Measurements from ENCODE around the gene GGA3. TPM values are rescaled to one million over a fixed set of nuclear protein-coding genes. Genes with fewer than 3 reads are reported as not detected.

GGA3 gene
- total and polyA plus RNA-seq, 2 experiments from 2014 or later = 22.5 to 54.3 TPM

DNA sequence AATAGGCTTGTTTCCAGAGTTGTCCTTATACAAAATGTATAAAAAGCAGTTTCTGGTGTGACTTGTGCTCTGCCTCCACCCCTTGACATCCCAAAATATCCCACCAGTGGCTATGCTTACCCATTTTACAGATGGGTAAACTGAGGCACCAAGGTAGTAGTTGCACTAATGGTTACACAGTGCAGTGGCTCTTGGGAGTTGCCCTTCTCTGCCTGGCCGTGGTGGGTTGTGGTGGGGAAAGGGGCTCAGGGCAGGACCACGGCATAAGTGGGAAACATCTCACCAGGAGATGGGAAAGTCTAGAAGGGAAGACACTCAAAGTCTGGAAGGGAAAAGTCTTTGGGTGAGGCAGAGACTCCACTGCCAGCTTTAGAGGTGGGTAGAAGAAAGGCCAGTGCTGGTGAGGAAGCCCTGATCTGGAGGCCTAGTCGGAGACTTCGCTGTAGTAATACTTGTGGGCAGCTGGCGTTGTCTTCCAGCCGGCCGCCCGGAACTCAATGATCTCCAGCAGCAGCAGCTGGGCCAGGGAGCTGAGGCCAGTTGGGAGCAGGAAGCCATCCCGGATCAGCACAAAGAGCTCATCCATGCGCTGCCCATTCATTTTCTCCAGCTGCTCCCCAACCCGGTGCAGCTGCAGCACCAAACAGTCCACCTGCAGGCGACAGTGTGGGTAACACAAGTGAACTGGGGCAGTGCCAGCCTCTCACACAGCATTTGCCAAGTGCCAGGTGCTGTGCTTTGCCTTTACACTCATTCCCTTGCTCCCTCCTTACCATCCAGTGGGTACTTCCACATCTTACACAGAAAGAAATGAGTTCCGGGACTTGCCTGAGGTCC, 5.1 kb upstream of the GGA3 start:
- TF ChIP-seq POLR2AphosphoS5 (IDR thresholded peaks at IDR 0.05; ENCODE audit: low read depth) (no peak), STAT1 (IDR thresholded peaks at IDR 0.05; ENCODE audit: unreplicated experiment) (no peak), JUNB (IDR thresholded peaks at IDR 0.05; ENCODE audit: unreplicated experiment) (no peak), CREB1 (CRISPR knock-in tag; IDR thresholded peaks at IDR 0.05; ENCODE audit: low read depth) (no peak), ZNF331 (CRISPR knock-in tag; IDR thresholded peaks at IDR 0.05; ENCODE audit: low read depth) (no peak), EZH2 (IDR thresholded peaks at IDR 0.05; ENCODE audit: low read depth, unreplicated experiment) (no peak), ZNF114 (CRISPR knock-in tag; IDR thresholded peaks at IDR 0.05) (no peak), NANOG (IDR thresholded peaks at IDR 0.05; ENCODE audit: borderline replicate concordance) (no peak), EZH2phosphoT487 (IDR thresholded peaks at IDR 0.05; ENCODE audit: unreplicated experiment) (no peak)
- TF ChIP-seq, protein P1, sequence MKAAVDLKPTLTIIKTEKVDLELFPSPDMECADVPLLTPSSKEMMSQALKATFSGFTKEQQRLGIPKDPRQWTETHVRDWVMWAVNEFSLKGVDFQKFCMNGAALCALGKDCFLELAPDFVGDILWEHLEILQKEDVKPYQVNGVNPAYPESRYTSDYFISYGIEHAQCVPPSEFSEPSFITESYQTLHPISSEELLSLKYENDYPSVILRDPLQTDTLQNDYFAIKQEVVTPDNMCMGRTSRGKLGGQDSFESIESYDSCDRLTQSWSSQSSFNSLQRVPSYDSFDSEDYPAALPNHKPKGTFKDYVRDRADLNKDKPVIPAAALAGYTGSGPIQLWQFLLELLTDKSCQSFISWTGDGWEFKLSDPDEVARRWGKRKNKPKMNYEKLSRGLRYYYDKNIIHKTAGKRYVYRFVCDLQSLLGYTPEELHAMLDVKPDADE (IDR thresholded peaks at IDR 0.05) = no peak
- TF ChIP-seq, protein P2, sequence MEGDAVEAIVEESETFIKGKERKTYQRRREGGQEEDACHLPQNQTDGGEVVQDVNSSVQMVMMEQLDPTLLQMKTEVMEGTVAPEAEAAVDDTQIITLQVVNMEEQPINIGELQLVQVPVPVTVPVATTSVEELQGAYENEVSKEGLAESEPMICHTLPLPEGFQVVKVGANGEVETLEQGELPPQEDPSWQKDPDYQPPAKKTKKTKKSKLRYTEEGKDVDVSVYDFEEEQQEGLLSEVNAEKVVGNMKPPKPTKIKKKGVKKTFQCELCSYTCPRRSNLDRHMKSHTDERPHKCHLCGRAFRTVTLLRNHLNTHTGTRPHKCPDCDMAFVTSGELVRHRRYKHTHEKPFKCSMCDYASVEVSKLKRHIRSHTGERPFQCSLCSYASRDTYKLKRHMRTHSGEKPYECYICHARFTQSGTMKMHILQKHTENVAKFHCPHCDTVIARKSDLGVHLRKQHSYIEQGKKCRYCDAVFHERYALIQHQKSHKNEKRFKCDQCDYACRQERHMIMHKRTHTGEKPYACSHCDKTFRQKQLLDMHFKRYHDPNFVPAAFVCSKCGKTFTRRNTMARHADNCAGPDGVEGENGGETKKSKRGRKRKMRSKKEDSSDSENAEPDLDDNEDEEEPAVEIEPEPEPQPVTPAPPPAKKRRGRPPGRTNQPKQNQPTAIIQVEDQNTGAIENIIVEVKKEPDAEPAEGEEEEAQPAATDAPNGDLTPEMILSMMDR (conservative IDR thresholded peaks at IDR 0.05; ENCODE audit: low read depth in 2 of 2) = no peak
- TF ChIP-seq, protein P3, sequence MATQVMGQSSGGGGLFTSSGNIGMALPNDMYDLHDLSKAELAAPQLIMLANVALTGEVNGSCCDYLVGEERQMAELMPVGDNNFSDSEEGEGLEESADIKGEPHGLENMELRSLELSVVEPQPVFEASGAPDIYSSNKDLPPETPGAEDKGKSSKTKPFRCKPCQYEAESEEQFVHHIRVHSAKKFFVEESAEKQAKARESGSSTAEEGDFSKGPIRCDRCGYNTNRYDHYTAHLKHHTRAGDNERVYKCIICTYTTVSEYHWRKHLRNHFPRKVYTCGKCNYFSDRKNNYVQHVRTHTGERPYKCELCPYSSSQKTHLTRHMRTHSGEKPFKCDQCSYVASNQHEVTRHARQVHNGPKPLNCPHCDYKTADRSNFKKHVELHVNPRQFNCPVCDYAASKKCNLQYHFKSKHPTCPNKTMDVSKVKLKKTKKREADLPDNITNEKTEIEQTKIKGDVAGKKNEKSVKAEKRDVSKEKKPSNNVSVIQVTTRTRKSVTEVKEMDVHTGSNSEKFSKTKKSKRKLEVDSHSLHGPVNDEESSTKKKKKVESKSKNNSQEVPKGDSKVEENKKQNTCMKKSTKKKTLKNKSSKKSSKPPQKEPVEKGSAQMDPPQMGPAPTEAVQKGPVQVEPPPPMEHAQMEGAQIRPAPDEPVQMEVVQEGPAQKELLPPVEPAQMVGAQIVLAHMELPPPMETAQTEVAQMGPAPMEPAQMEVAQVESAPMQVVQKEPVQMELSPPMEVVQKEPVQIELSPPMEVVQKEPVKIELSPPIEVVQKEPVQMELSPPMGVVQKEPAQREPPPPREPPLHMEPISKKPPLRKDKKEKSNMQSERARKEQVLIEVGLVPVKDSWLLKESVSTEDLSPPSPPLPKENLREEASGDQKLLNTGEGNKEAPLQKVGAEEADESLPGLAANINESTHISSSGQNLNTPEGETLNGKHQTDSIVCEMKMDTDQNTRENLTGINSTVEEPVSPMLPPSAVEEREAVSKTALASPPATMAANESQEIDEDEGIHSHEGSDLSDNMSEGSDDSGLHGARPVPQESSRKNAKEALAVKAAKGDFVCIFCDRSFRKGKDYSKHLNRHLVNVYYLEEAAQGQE (IDR thresholded peaks at IDR 0.05; ENCODE audit: unreplicated experiment) = no peak
- Histone ChIP-seq H3K27me3 (ENCODE audit: insufficient read depth) (no peaks in the 10 kb centered on the region), H3K79me2 (replicated peaks; ENCODE audit: insufficient read depth) (peaks cover 27% of the 10 kb centered on the region), H3K4me1 (ENCODE audit: insufficient read depth) (peaks cover 10% of the 10 kb centered on the region), H3K27ac (ENCODE audit: low read depth) (0 out of 2 replicates have a peak overlapping the region, but pooled peaks have one; percentile 70), H2AFZ (no peak overlapping the region), H3F3A (replicated peaks; ENCODE audit: low read depth) (peaks cover 49% of the 10 kb centered on the region), H3K36me3 (ENCODE audit: insufficient read depth) (peaks cover 19% of the 10 kb centered on the region), H3K4me3 (no peak overlapping the region), H3K4me2 (no peak overlapping the region), H3K9me2 (ENCODE audit: insufficient read depth) (no peaks in the 10 kb centered on the region), H4K20me1 (replicated peaks; ENCODE audit: insufficient read depth) (no peaks in the 10 kb centered on the region; the same call in 1 of the 2 replicates)
- peaks cover 13% of the 10 kb centered on the region for H3K27me3 Mint-ChIP-seq (ENCODE audit: insufficient read depth, low read depth, poor library complexity)
- no peak overlapping the region; the same call in 2 of the 3 replicates for H3K4me3 Mint-ChIP-seq
- no peak overlapping the region for H3K27ac Mint-ChIP-seq
- peaks cover 51% of the 10 kb centered on the region; the same call in 2 of the 3 replicates for H3K36me3 Mint-ChIP-seq (ENCODE audit: low read depth)
- DNase-seq (ENCODE audit: low spot score) (no peak), ATAC-seq (no peak)
- no peaks in the 10 kb centered on the region for H3K9me3 Mint-ChIP-seq
- peaks cover 28% of the 10 kb centered on the region for H3K4me1 Mint-ChIP-seq

Data from GM23338 (cell line).